Heart left ventricle (tissue), 13 donors: ENCODE data around the gene DNAL1.

Experiments used
- CTCF ChIP-seq, 12 donors: fragments of 200-600 bp; sonication (generic) in 4 of 12; IDR thresholded peaks; one replicate each; pipeline versions ENCODE4 v1.5.0 to v1.8.0; 2018 to 2022; ENCODE audit warnings: antibody characterized with exemption in 12 of 12, mild to moderate bottlenecking in 5 of 12
- POLR2A ChIP-seq, 2 donors: fragments of 450-650 bp; IDR thresholded peaks; one replicate each; pipeline ENCODE4 v1.6.1; 2017; ENCODE audit warnings: antibody characterized with exemption in 2 of 2, mild to moderate bottlenecking in 2 of 2, moderate library complexity in 2 of 2
- donor health status: ischemic (EF 13 %, LVEDD 7.1; RV severe dilation, severe dysfunction).
- donor health status: DM: no; HTN: yes; CAD: no.
- donor health status: DM: no; HTN: no; CAD: no.
- donor health status: ischemic (EF 25% LVEDD 6.9; RV normal size, moderate dysfunction).
- donor health status: ischemic (EF 25% LVEDD 5.7; RV mildly dilated, moderate dysfunction).
- donor health status: ischemic (EF 35%, LVEDD 5.7; RV mildly dilated, moderate dysfunction).
- donor health status: nonischemic (EF 11% LVEDD 7.7; RV severe dilation, severe dysfunction).
- donor health status: DM: yes; HTN: yes; CAD: no.
- donor health status: PGD.
- donor health status: ischemic (EF 29% LVEDD 5.4; RV normal size, mild dysfunction).
- donor health status: nonischemic (EF 23%, LVEDD 6.1; RV moderate dilation, normal function).

DNA sequence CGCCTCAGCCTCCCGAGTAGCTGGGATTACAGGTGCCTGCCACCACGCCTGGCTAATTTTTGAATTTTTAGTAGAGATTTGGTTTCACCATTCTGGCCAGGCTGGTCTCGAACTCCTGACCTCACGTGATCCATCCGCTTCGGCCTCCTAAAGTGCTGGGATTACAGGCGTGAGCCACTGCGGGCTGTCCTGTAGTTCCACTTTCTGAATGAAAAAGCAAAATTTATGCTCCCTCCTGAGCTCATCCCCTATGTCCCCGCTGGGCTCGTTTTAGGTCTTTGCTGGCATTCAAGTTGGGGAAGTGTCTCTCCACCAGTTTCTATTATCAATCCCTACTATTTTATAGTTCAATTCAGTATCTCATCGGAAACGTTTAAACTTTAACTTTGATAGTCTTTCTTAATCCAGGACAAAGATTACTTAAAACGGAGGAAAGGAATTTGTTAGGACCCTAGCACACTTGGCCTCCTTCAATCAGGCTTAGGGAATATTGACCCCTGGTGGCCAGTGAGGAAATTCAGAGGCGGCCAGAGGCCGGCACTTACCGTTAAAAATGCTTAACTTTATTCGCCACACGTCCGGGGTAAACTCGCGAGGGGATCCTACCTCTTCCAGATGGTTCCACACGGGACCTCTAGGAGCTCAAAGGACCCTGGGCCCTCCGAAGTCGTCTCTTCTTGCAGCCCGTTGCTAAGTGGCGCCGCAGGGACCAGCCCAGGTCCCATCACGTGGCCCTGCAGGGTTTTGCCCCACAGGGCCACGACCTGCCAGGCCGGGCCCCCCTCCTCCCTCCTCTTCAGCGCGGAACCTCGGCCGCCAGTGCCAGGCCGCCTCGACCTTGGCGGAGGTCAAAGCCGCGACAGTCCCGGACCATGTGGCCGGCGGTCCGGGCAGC is 11.4 kb upstream of the DNAL1 start:
- peak; percentile 75 to 94 (median 88) for TF ChIP-seq CTCF (IDR thresholded peaks at IDR 0.05)
- no peak for TF ChIP-seq POLR2A (IDR thresholded peaks at IDR 0.05)
